Mesenteric fat pad (tissue), 1 donor: Measurements from ENCODE around the gene LRRC7. TPM values are rescaled to one million over a fixed set of nuclear protein-coding genes. Genes with fewer than 3 reads are reported as not detected.

Experiments
- DNase-seq: peaks from one replicate; pipeline ENCODE4 v3.0.0-alpha.2; 2020; ENCODE audit warnings: low spot score
- total RNA-seq: library from RNA; stranded (reverse); fragmentation: NEBNext Ultra II Directional; extraction: Animal tissue kit (Norgen Biotek cat#: 25700); gene quantifications from one replicate; pipeline ENCODE4 v1.2.1, GENCODE V29; 2021
- donor health status: DM: yes; HTN: yes; CAD: no.

The LRRC7 gene
- total RNA-seq, 1 donor from 2014 or later, result 0.03 TPM

GRCh38 chr1:69765951-69766350, 198.2 kb downstream of the LRRC7 start:
- DNase-seq, result no peak

- no peak for DNase-seq
These were observed 198.9 kb downstream of the LRRC7 start for GRCh38 chr1:69766431-69767180.

- DNase-seq, result no peak
These were observed 208.8 kb downstream of the LRRC7 start for GRCh38 chr1:69776555-69776954.

- no peak for DNase-seq
These were observed 209.7 kb downstream of the LRRC7 start for GRCh38 chr1:69777423-69777822.

GRCh38 chr1:69777971-69778370, 210.2 kb downstream of the LRRC7 start:
- no peak for DNase-seq

- DNase-seq, result no peak
These were observed 219.4 kb downstream of the LRRC7 start for GRCh38 chr1:69787151-69787550.

- no peak for DNase-seq
These were observed 223.6 kb downstream of the LRRC7 start for GRCh38 chr1:69791311-69791710.

- no peak for DNase-seq
These were observed 227.1 kb downstream of the LRRC7 start for GRCh38 chr1:69794831-69795230.

- DNase-seq, result no peak
These were observed 247.2 kb downstream of the LRRC7 start for GRCh38 chr1:69814926-69815325.

- no peak for DNase-seq
These were observed 257.2 kb downstream of the LRRC7 start for GRCh38 chr1:69824932-69825331.

- DNase-seq, result no peak
These were observed 260.0 kb downstream of the LRRC7 start for GRCh38 chr1:69827732-69828131.

- no peak for DNase-seq
These were observed 265.8 kb downstream of the LRRC7 start for GRCh38 chr1:69833536-69833935.

GRCh38 chr1:69834336-69834735, 266.6 kb downstream of the LRRC7 start:
- DNase-seq, result no peak

- DNase-seq, result no peak
These were observed 268.2 kb downstream of the LRRC7 start for GRCh38 chr1:69835955-69836354.

GRCh38 chr1:69836971-69837636, 269.4 kb downstream of the LRRC7 start:
- DNase-seq, result no peak

- no peak for DNase-seq
These were observed 274.6 kb downstream of the LRRC7 start for GRCh38 chr1:69842326-69842725.

- no peak for DNase-seq
These were observed 277.9 kb downstream of the LRRC7 start for GRCh38 chr1:69845655-69846054.

GRCh38 chr1:69846267-69846666, 278.5 kb downstream of the LRRC7 start:
- no peak for DNase-seq

GRCh38 chr1:69847670-69848069, 279.9 kb downstream of the LRRC7 start:
- DNase-seq, result no peak

GRCh38 chr1:69852151-69852550, 284.4 kb downstream of the LRRC7 start:
- DNase-seq, result no peak

- DNase-seq, result no peak
These were observed 285.0 kb downstream of the LRRC7 start for GRCh38 chr1:69852706-69853105.

GRCh38 chr1:69858534-69858933, 290.8 kb downstream of the LRRC7 start:
- DNase-seq, result no peak

GRCh38 chr1:69861641-69862040, 293.9 kb downstream of the LRRC7 start:
- no peak for DNase-seq
